HG02798 (cell line): ENCODE results near the gene DHRS7.
A peak's percentile ranks its signal among the peaks of the same experiment; 100 is the strongest.
"Not testable (repeated sequence)": the region's sequence is repeated elsewhere in the genome, so short reads cannot be mapped to it uniquely, and the experiment has no call there.

Experiments used
- ATAC-seq: cut with Tn5 transposase; IDR thresholded peaks from one replicate; pipeline ENCODE4 v1.9.1; 2021; ENCODE audit warnings: mild to moderate bottlenecking; ENCODE audit not compliant: unreplicated experiment, poor library complexity

Gene DHRS7

DNA sequence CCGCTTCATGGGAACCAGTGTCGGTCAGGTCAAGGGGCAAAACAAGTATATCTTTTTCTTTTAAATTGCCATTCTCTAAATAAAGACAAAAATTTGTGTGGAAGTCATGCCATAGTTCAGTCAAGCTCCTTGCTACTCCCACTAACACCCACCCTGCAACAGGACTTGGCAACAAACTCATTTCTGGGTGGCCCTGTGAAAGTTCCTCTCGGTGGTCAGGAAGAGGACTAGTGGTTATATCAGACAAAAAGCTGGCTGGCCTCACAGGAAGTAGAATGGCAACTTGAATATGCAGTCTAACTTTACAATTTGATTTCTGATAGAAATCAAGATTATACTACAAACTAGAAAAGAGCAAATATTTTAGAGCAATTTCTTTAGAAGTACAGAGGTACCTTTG lies 11.2 kb downstream of the DHRS7 start:
- ATAC-seq, result no peak

DNA sequence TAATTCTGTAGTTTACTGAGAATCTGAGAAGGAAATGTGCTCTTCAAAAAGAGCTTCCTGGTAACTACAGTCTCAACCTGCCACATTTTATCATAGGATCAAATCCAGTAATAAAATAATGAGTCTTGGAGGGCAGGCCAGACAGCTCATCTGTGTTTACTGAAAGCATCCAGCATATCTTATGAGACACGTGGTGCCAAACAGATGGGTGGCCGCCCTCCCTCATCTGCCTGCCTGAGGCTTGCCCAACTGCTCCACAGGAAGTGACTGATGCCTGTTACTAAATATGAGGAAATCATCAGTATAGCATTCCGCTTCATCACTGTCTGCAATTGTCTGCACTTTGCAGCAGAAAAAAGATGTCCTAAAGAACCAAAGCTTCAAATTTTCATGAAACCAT lies 13.5 kb downstream of the DHRS7 start:
- ATAC-seq, result peak; percentile 83

DNA sequence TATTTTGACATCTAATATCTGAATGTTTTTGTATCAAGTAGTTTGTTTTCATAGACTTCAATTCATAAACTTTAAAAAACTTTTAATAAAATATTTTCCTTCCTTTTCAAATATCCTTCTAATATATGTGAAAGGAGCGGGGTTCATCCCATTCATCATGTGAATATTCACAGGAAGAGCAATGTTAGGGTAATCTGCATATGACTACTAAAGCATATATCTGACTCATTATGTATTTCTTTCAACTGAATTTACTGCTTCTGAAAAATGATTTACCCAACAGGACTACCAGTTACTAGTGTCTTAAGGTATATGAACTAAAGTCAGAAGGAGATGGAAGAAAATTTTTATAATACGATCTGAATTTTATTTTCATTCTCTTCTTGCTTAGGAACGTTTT lies 30.5 kb downstream of the DHRS7 start:
- no peak for ATAC-seq

DNA sequence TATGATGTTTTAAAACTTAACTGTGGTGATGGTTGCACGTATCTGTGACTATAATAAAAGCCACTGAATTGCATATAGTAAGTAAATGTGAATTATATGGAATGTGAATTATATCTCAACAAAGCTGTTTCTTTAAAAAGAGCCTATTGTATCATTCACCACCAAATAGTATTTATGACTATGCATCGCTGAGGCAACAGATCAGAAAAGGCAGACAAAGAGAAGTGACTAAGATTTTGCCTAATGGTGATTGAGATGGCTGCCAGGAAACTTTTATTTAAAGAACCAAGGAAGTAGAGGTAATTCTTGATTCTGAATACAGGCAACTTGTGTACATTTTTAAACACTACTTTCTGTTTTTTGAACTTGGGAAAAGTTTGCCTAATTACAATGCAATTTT lies 31.7 kb downstream of the DHRS7 start:
- ATAC-seq, result no peak

DNA sequence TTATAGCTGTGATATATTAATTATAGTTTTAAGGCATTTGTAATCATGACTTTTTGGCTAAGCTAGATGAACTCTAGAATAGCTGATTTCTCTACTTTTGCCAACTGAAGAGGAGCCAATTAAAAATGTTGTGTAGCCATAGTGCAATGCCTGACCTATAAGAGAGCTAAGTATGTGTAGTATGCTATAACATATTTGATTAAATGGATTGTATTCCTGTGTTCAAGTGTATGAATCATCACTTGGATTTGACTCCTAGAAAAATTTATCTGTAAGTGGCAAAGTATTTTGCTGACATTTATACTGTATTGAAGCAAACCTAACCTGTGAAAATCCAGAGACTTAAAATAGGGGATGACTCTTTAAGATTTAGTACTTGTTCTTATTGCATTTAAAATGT lies 39.3 kb downstream of the DHRS7 start:
- no peak for ATAC-seq

DNA sequence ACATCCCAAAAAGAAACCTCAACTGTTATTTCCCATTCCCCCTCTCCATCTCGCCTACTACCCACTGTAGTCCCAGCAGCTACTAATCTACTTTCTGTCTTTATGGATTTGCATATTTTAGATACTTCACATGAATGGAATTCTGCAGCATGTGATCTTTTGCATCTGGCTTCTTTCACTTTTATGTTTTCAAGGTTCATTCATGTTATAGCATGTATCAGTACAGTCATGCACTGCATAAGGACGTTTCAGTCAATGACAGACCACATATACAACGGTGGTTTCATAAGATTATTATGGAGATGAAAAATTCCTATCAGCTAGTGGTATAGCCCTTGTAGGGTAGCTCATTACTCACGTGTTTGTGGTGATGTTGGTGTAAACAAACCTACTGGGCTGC lies 49.0 kb downstream of the DHRS7 start:
- ATAC-seq, result no peak

DNA sequence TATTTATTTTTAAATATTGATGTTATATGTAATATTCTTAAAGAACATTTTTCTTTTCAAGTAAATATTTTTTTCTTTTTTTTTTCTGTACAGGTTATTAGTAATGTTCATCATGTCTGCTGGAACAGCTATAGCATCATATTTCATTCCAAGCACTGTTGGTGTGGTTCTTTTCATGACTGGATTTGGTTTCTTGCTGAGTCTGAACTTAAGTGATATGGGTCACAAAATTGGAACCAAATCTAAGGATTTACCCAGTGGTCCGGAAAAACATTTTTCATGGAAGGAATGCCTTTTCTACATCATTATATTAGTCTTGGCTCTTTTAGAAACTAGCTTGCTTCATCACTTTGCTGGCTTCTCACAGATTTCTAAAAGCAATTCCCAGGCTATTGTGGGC lies 50.3 kb downstream of the DHRS7 start:
- ATAC-seq, result no peak

DNA sequence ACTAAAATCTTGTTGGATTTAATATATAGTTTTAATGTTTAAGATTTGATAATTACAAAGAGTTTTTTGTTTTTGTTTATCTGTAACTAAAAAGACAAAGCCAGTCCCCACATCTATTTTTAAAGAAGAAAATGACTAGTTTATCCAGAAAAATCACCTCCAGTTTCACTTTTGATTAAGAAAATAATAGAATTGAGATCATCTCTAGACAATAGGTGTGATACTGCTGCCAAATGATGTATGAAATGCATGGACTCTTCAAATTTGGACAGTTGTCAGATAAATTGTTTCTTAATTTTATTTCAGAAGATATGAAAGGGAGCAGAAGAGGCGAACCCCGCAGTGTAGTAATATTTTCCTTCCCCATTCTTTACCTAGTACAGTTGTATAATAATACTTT lies 53.5 kb downstream of the DHRS7 start:
- no peak for ATAC-seq

DNA sequence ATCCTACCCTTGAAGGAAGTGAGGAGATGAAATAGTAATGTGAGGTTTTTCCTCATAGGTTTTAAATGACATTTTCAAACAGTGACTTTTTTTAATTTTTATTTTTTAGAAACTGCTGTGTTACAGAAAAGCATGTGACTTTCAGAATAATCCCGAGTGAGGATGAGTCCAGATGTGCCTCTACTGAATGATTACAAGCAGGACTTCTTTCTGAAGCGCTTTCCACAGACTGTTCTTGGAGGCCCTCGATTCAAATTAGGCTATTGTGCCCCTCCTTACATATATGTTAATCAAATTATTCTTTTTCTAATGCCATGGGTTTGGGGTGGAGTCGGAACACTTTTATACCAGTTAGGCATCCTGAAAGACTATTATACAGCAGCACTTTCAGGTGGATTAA lies 57.7 kb downstream of the DHRS7 start:
- ATAC-seq, result no peak

DNA sequence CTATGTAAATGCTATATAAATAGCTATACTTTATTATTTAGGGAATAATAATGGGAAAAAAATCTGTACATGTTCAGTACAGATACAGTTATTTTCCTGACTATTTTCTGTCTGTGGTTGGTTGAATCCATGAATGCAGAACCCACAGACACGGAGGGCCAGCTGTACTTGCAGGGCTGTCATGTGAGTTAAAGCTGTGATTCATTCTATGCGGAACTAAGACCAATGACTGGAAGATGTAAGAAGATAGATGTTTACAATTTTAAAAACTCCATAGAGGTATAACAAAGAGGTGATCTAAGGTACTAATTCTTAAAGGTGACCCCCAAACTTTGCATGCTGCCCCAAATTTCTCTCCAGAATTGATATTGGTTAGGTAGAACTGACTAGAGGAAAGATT lies 58.9 kb downstream of the DHRS7 start:
- ATAC-seq, result peak; percentile 35

DNA sequence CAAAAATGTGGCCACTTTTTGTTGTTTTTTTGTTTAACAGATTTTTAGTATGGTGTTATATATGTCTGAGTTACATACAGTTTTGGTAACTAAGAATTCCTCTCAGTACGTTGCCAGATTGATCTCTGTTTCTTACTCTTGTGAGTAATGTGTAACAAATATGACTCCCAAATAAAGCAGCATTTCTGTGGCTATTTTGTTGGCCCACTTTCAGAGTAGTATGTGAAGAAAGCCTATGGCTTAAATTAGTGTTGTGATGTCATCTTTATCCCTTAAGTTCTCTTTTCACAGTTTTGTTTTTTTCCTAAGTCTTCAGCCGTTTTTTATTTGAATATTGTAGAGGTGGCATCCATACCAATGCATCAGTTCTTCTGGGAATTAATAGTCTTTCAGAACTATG lies 62.8 kb downstream of the DHRS7 start:
- no peak for ATAC-seq

DNA sequence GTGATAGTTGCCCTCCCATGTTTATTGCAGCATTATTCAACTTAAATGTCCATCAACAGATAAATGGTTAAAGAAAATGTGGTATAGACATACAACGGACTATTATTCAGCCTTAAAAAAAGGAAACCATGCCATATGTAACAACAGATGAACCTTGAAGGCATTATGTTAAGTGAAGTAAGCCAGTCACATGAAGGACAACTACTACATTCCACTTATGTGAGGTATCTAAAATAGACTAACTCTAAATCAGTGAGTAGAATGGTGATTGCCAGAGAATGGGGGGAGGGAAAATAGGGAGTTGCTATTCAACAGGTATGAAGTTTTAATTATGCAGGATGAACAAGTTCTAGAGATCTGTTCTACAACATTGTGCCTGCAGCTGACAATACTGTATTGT lies 63.4 kb downstream of the DHRS7 start:
- no peak for ATAC-seq

DNA sequence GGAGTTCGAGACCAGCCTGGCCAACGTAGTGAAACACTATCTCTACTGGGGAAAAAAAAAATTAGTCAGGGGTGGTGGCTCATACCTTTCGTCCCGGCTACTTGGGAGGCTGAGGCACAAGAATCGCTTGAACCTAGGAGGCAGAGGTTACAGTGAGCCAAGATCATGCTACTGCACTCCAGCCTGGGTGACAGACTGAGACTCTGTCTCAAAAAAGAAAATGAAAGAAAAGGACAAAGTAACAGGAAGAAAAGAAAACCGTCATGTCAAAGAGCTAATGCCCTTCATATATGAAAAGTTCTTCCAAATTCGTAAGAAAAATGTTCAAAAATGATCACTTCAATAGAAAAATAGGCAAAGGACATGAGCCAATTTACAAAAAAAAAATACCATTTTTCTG lies 65.3 kb downstream of the DHRS7 start:
- ATAC-seq, result not testable (repeated sequence)

DNA sequence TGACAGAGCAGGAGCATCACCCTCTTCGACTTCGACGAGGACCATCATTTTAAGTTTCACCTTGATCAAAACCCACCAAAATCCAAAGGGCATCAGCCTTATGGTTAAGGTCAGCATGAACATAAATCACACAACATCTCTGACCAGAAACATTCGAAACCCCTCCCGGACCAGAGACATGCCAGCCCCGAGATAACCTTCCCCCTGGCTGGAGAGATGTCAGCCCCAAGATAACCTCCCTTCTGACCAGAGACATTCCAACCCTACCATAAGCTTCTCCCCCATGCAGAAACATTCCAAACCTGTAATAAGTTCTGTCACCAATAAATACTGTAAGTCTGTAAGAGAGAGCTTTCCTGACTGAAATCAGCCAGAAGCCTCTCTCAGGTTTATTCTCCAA lies 67.2 kb downstream of the DHRS7 start:
- ATAC-seq, result no peak

DNA sequence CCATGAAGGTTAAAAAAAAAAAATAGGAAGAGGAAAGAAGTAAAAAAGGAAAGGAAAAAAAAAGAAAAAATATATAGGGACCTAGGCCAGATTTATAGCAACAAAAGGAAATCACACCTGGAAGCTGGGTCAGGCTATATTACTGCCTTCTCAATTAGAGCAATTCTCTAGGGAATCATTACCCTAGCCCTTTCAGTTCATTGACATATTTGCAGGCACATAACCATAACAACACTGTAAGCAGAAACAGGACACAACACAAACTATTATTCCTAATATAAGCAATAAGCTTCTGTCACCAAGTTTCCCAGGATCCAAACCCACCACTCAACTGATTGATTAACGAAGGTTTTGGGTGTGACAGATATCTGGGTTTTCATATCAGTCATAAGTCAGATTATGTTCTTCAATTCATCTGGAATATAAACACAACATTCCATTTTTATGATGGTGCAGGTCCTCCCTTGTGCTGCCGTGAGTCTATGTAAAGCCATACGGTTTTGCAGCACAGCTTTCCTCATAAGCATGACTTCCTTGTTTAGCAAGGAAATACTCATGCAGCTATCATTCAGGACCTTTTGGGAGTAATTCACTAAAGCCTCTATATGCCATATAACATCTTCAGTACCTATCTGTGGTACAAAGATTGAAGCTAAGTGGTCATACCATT lies 69.3 kb downstream of the DHRS7 start:
- no peak for ATAC-seq

DNA sequence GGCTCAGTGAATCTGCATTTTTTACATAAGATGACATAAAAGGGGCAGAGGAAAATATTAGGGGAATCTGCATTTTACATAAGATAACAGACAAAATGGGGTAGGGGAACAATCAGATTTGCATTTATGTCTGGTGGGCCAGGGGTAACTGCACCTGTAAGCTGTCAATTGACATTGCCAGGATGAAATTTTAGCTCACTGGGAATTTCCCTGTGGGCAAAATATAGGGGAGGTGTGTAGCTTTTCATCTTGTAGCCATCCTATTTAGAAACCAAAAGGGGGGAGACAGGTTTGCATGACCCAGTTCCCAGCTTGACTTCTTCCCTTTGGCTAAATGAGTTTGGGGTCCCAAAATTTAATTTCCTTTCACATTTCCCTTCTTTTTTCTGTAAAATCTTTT lies 70.0 kb downstream of the DHRS7 start:
- no peak for ATAC-seq

DNA sequence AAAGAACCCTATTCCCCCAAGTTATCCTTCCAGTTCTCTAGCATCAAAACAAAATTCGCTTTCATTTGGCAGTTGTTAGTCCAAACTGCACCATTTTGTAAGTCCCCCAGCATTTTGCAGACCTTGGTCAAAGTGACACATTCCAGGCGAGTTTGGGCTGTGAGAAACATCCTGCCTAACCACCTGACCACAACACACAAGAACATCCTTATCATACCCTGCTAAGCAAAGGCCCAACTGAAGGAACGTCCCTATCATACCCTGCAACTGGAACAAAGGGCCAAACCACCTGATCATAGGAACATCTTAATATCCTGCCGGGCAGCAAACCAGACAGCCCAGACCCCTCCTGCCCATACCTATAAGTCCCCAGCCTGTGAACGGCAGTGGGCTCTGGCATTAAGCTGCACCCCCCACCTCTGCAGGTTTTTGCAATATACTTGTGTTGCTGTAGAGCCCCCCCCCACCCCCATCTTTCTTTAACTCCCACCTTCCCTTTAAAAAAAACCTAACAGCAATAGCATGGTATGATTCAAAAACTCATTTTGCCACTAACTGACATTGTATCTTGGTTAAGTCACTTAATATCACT lies 70.8 kb downstream of the DHRS7 start:
- ATAC-seq, result no peak
